SIG-M5 (cell line): ENCODE measurements around the gene TFEB.

ENCODE experiments used
- DNase-seq: peaks from one replicate; lab custom pipeline; 2025; lab: John Stamatoyannopoulos, UW

The TFEB gene

DNA sequence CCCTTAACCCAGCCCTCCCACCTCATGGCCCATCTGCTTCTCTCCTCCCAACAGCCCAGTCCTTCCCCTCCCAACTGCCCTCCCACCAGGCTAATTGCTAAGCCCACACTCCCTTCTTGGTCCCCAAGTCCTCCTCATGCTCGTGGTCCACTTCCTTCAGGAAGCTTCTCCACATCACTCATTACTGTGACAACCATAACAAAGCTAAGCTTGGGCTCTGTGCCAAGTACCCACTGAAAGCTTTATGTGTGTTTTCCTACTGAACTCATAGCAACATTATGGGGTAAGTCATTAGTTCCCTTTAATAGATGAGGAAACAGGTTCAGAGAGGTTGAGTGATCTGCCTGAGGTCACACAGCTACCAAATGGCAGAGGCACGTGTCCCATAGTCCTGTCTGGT, 28.1 kb upstream of the TFEB start:
- DNase-seq, result no peak

DNA sequence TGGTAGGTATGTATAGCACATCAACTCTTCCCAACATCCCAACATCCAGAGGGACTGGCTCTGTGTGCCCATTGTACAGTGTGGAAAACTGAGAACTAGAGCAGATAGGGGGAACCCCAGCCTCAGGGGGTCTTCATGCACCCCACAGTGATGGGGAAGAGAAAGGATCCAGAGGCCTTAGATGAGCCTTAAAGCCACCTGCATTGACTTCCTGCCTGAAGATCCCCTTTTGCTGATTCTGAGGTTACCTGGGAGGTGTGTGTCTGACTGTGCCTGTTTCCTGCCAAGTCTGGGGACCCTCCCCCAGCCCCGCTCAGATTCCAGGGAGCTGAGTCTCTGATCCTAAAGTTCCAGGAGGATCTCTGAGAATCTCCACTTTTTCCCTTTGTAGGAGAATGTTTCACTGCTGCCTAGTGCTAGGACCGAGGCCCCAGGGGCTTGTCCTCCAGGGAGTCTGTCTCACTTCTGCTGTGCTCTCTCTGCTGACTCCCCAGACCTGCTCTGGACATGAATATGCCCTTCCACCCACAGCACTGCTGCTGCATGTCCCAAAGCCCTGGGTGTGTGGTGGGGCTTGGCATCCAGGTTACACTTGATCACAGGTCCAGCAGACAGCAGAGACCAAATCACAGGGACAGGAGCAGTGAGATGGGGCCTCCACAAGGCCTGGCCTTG, 24.6 kb upstream of the TFEB start:
- no peak for DNase-seq

DNA sequence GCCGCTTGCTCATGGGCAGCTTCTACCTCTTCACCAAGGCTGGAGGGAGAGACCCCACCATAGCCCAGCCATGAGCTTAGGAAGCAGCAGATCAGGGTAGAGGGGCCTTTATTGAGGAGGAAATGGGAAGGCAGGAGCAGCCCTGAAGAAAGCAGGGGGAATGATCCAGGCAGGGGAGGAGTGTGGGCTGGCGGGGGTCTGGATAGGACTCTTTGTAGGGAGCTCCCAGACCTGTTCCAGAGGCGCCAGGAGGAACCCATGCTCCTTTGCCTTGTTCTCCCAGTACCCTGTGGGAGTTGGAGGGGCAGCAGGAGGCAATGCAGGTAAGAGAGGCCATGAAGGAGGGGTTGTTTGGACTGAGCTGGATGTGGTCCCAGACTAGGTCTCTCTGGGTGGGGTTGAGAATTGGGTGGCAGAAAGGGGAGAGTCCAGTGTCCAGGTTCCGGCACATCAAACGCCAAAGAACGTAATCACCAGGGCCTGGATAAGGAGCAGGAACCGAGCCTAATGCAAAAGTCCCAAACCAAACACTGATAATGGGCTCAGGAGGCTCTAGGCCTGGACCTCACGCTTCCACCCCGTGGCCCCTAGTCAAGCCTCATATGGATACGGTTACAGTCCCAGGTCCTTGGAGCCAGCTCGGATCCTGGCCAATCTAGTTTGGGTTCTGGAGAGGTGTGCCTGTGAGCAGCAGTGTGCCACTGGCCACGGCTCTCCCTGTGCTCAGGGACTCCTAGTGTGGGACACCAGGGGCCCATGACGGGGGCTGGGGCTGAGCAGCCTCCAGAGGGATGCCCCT, 23.9 kb upstream of the TFEB start:
- no peak for DNase-seq

DNA sequence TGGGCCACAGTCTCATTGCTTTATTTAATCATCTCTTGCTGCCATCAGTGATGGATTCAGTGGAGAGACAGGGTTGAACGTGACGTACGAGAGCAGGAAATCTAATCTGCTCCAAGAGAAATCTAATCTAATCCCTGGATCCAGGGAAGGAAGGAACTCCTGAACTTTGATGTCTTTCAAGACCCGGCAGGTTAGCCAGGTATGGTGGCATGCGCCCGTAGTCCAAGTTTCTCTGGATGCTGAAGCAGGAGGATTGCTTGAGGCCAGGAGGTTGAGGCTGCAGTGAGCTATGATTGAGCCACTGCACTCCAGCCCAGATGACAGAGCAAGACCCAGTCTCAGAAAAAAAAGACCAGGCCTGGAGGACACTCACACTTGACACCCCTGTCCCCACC, 23.2 kb upstream of the TFEB start:
- DNase-seq, result no peak

DNA sequence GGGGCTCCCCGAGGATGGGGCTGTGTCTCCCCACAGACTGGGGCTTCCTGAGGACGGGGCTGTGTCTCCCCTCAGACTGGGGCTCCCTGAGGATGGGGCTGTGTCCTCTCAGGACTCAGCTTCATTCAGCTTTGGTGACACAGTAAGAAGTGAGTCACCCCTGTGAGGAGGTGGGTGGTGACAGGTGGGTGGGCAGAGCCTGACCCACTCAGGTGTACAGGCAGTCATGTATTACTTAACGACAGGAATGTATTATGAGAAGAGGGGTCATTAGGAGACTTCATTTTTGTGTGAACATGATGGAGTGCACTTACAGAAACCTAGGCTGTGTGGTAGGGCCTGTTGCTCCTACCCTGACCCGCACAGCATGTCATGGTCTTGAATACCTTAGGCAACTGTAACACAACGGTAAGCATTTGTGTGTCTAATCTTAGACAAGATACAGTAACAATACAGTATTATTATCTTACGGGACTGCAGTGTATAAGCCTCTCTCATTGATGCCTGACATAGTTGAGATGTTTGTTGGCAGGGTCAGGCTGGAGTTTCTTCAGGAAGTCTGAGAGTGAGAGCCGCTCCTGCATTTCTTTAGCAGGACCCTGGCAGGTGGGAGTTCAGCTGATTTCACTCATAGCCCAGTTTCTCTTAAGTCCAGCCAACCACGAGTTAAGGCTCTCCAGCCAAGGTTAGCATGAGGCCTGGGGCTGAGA, 22.7 kb upstream of the TFEB start:
- no peak for DNase-seq

DNA sequence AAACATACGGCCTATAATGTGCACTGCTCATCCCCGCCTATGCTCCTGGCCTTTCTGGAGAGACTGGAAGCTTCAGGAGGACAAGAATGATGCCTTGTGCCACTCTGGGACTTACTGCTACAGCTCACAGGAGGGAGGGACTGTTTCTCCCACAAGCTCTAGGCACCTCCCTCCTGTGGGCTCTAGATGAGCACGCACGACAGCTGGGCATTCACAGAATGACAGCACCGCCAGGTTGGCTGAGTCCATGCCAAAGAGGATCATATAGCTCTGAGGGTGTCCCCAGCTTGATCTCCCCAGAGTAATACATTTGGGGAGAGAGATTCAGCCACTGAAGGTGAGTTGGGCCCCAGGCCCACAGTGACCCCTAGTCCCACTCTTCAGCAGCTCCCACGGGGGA, 21.9 kb upstream of the TFEB start:
- no peak for DNase-seq

DNA sequence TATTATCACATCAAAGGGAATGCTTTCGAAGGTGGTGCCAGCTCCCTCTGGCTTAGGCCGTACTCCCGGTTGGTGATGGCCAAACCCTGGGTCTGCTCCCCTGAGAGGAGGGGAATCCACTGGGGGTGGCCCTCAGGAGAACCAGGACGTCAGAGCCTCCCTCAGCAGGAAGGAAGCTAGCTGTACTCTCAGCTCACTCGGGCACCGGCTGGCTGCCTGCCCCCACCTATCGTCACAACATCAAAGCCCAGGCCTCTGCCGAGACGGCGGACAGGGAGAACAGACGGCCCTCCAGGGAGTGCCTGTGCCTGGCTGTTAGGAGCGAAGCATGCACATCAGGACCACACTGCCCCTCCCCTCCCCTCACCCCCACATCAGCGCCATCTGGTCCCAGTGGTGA, 20.9 kb upstream of the TFEB start:
- DNase-seq, result no peak

DNA sequence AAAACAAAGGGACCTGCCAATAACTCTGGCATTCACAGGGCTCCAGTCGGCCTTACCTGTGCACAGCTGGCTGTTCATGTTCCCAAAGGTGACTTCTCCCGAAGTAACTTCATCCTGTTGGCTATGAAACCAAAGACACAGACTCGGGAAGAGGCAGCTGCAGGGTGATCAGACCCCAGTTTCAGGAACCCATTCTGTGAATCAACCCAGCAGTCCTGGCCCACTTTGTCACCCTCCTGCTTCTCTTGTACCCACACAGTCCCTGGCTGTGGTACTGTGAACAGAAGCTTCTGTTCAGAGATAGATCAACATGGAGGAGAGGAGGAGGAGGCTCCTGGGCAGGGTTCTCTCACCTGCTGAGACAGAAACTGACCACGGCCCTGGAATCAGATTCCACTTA, 20.5 kb upstream of the TFEB start:
- no peak for DNase-seq

DNA sequence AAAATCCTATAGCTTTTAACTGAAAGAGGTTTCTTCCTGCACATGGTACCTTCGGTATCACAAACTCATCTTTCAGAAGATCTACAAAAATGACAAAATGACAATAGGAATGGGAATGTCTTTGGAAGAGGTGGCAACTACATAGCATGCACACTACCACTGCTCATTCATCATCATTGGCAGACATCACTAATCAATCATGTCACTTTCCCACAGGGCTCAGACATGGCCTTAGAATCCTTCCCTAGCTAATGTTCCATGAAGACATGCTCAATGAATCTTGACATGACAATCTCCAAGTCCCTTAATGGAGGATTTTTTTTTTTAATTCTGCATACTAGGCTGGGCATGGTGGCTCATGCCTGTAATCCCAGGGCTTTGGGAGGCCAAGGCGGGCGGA, 15.0 kb upstream of the TFEB start:
- DNase-seq, result no peak

DNA sequence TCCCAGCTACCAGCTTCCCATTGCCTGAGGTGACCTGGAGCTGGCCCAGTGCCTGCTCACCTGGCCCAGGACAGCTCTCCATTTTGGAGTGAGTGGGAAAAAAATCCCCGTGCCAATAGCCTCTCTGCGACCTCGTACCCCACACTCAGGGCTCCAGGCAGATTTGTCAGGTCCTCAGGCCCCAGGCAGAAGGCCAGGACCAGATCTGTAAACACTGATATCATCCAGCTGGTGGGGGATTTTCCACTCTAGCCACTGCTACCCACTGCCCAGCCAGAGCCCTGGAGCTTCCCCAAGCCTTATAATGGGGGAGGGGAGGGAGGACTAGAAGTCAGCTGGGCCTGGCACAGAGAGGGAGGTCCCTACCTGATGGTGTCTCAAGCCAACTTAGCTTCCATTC, 13.1 kb upstream of the TFEB start:
- DNase-seq, result no peak

DNA sequence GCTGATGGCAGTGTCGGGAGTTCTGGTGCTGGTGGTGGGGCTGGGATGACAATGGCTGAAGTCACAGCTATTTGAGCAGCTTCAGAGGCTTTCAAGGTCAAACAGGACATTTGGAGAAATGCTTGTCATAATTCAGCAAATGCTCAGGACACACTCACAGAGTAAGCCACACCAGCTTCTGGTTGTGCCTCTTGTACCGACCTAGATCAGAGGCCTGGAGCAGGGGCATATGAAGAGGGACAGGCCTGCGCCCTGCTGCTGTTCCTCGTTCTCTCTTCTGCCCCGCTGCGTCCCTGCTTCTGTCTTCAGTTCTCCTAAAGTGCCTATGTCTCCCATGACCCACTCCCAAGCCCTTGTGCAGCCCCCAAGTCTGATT, 12.7 kb upstream of the TFEB start:
- no peak for DNase-seq

DNA sequence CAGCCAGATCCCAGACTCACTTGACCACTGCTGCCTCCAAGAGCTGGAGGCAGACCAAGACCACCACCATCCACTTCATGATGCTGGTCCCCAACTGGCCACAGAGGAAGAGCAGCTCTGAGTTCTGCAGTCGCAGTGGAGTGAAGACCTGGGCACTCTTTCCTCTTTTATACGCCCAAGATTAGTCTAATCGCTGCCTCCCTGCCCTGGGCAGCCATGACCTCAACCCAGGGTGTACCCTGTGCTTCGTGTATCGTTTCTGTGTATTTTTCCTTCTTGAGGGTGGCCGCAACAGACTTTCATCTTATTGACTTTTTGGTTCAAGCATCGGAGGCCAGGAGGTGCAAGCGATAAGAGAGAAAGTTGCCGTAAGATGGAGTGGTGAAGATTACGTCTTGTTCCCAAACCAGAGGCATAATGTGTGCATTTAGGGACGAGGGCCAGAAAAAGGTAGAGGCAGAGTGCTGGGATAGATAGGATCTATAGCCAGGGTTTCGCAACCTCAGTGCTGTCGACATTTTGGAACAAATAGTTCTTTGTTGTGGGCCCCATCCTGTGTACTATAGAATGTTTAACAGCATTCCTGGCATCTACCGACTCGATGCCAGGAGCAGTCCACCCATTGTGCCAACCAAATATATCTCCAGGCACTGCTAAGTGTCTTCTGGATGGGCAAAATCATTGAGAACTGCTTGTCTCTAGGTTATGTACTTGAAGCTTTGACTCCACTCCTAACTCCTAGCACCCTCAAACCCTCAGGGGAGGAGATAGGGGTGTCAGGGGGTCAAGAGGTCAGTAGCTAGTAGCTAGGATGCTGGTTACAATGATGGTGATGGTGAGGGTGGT, 12.1 kb upstream of the TFEB start, which contains the start of gene PGC:
Gene PGC, minus strand, starts transcription at position 142 of the 846 bp plus-strand sequence. Its CDS starts 63 bp downstream, at position 79.
- DNase-seq, result no peak

DNA sequence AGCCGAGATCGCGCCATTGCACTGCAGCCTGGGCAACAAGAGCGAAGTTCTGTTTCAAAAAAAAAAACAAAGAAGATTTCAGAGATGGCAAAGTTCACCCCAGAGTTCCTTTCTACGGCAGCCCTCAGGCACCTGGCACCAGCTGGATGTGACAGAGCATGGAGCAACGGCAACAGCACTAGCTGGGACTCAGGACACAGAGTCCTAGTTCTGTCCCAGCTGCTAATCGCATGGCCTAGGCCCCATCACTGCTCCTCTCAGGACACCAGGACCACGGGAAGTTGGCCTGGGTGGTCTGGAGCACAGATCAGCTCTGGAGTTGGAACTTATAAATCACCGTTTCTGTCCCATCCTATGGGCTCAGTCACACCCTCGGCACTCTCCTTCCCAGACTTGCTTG, 10.7 kb upstream of the TFEB start:
- no peak for DNase-seq

DNA sequence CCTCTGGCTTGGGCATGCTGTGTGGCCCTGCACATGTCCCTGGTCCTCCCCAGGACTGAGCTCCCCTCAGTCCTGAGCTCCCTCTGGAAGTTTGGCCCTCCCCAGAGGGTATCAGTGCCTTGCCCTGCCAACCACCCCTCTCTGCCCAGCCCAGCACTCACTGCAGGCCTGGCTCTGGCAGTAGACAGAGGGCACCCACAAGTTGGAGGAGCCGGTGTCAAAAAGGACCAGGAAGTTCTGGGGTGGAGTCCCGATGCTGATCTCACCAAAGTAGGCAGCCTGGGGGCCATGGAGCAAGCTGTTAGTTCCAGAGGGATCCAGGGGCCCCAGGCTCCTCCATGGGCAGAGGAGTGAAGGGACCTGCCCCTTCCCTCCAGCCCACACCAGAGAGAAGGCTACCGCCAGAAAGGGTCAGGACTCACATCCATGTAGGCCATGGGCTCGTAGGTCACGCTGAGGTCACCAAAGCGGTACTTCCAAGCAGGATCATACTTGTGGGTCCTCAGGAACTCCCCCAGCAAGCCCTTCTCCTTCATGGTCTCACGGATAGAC, 8.9 kb upstream of the TFEB start:
- DNase-seq, result no peak

DNA sequence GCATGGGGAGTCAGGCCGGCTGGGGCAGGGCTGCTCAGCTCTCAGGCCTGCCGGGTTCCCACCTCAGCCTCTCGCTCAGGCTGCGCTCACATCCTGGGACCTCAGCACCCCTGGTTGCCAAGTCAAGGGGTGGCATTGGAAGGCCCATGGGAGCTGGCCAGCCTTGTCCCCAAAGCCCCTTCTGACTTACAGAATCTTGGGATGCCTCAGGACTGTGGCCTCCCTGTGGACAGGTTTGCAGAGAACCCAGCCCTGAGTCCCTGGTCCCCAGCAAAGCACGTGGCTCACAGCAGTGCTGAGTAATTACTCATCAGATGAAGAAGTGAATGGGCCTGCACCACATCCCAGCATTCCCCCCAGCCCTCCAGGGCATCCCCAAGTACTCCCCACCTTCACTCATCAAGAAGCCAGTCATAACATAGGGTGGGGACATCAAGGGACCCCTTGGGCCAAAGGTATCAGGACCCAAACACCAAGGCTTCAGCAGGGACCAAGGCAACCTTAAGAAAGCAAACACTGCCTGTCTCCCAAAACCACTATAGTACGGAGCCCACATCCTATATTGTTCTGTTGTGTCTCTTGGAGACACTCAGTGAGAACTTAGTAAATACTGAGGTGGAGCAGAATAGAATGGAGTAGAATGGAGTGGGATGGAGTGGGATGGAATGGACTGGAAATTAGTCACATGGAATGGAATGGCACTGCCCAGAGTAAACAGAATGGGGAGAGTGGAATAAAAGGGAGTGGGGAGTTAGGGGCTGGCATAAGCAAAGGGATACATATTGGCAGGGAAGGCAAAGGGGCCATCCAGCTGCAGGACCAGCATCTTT, 8.2 kb upstream of the TFEB start:
- DNase-seq, result no peak

DNA sequence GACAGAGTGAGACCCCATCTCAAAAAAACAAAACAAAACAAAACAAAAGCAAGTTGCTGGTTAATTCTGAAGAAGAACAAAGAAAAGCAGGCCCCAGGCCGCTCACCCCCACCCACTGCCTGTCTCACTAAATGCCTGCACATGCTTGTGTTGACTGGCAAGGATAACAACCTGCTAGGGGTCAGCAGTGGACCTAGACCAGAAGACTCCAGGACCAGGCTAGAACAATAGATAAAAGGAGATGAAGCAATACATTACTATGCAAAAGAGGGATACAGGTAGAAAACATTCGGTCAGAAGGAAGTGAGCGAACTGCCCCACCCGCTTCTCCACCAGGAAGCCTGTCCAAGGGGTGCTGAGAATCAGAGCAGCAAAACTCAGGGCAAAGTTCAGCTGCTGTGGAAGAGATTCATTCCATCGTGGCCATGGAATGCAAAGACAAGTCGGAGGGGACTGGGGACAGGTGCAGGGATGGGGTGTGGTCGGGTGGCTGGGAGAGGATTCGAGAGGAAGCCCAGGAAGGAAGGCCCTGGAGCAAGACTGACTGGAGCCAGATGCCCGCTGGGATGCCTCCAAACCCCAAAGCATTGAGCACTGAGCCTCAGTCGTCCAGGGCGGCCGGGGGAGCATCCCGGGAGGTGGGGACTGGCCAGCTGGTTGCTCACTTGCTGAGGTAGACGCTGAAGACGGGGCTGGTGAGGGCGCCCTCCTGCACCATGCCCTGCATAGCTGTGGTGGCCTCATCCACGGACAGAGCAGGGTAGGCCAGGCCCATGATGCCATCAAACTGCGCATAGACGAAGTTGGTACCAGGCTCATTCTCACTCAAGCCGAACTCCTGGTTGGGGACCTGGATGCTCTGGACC, 6.5 kb upstream of the TFEB start:
- no peak for DNase-seq

DNA sequence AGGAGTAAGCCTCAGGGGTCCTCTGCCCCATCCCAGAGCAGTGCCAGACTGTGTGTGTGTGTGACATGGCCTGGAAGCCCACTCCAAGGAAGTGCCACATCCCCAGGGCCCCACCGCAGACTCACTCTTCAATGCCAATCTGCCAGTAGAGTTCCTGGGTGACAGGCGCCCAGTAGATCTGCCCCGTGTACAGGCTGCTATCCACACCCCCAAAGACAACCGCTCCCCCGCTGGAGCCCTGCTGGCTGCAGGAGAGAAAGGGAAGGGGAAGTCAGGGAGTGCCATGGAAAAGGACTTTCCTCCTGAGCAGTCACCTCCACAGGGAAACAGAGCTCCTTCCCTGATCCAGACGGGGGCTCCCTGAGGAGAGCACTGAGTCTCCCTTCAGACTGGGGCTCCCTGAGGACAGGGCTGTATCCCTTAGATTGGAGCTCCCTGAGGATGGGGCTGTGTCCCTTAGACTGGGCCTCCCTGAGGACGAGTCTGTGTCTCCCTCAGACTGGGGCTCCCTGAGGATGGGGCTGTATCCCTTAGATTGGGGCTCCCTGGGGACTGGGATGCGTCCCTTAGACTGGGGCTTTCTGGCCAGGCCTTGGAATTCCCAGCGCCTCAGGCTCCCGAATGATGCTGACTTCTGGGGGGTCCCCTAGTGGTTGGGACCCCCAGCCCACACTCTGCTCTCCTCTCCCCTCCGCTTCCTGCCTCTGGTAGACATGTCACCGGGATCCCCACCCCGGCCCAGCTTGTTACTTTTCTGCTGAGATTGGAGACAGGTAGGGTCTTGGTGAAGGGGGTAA, 5.2 kb upstream of the TFEB start:
- DNase-seq, result no peak

DNA sequence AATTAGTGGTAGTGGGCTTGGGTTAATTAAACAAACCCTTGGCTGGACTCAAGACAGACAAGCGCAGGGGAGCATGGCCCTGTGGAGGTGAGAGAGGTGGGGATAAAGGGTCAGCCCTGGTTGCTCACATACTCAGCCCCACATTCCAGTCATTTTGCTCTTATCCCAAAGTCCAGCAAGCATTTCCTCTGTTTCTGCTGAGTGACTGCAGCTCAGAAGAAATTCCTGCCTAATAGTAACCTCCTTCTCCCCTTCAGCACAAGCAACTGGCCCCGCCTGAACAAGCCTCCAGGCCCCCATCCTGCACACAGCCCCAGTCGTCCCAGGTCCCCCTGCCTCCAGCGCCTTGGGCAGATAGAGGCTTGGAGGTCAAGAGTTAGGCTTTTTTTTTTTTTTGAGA, 3.6 kb upstream of the TFEB start:
- DNase-seq, result no peak

DNA sequence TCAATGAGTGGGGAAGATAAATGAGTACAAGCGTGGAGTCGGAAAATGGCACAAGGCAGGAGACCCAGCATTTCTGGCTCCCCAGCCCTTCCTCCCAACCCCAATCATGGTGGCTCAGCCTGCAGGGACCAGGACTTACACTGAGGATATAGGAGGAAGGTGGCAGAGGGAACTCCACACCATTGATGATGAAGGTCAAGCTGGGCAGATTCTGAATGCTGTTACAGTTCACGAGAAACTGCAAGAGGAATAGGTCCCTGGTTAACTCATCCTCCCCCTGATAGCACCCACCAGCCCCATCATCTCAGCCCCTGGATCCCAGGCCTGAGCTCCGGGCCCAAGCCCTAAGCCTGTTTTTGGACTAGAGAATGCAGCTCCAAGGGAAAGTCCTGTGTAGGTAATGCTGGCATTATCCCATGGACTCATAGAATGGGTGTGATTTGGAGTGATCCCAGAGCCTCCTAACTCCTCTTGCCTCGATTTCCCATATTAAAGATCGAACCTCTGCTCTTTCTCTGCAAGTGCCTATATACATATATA, 2.3 kb upstream of the TFEB start:
- DNase-seq, result no peak
